SHP77 treated with DMSO at 0.1 percent for 48 hours (cell line): ENCODE data around the gene RNU6-1.

Experiments used
- DNase-seq: peaks from one replicate; lab custom pipeline; 2025; lab: John Stamatoyannopoulos, UW

RNU6-1 gene

DNA sequence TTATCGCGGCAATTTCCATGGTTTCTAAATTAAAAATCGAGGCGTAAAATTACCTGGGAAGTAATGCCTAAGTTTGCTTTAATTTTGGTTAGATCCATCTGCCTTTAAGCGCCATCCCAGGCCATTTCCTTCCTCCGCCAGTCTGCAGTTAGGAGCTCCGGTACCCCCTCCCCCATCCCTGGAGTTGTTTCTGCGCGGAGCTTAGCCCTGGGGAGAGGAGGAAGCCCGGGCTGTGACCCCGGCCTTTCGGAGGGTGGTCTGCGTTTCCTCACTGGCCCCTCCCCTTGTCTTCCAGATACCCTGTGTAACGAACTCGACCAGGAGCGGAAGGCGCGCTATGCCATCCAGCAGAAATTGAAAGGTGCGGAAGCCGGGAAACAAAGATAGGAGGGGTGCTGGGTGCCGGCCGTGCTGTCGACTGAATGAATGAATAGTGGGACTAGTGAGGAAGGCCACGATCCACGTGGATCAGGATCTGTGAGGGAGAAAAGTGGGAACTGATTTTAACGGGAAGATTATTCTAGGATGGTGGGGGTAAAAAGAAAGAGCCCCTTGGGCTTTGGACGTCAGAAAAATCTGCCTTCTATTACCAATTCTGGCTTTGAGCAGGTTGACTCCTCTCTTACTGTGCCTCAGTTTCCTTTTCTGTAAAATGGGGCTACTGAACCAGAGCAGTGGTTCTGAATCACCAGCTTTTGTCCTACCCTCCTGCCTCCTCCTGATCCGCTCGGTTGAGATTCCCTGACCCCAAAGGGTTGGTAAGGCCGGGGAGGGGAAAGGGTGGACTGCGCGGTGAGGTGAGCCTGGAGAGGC, 6.7 kb downstream of the RNU6-1 start:
- DNase-seq, result no peak

DNA sequence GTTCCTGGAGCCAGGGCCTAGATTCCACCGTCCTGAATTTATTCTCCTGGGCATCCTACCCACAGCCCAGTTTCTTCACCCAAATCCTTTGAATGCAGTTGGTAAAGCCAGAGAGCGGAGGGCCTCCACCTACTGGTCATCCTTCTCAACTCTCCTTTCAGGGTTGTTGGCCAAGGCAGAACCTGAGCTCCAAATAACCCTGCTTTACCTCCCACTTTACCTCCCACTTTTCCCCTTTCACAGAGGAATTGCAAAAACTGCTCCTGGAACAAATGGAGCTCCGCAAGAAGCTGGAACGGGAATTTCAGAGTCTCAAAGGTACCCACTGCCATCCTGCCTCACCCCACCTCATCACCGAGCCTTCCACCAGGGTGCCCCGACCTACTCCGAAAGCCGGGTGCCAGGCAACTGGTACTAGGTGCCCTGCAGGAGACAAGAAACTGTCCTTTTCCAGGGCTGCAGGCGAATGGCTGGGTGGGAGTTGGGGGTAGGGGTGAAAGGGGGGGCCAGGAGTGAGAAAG, 7.8 kb downstream of the RNU6-1 start:
- DNase-seq, result no peak

DNA sequence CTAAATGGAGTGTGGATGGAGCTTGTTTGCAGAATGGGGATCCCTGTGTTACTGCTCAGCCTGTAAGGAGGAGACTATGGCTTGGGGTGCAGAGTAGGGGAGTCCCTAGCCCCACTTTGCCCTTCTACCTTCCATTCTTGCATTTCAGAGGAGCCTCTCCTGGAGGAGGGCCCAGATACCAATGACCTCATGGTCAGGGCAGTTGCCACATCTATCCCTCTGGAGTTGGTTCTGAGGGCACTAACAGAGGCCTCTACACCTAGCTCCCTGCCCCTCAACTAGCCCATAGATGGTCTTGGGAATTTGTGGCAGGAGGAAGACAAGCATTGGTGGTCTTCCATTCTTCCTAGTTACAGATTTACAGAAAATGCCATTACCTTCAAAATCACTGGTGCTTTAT, 8.5 kb downstream of the RNU6-1 start:
- DNase-seq, result no peak

DNA sequence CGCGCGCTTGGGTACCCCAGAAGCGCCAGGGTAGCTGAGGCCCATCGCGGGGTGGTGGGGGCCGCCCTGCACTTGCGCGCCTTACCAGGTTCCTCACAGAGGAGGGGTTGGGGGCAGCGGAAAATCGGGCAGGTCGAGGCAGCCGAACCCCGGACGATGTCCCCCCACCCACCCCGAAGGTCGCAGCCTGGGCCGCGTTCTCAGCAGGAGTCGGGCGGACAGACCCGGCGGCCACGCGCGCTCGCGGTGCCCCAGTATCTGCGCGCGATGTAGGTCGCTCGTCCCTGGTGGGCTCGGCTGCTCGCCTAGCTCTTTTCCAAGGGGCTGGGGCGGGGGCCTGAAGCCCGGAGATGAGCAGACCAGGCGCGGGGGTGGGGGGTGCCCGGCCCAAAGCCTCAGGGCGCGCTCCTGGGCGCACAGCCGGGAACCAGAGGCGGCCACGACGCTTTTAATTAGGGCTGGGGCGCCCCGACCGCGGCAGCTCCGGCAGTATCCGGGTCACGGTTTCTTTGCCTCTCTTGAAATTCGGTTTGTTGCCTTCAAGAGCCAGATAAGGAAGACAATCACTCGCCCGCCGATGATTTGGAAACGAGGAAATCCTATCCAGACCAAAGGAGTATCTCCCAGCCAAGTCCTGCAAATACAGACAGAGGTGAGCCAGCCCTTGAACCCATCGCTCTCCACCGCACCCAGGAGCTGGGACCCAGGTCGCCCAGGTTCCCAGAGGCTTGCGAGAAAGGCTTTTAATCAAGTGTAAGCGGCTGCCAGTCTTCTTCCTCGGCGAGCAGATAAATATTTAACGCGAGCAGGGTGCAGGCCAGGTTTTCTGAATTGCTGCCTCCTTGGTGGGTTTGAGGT, 10.0 kb downstream of the RNU6-1 start:
- DNase-seq, result no peak

DNA sequence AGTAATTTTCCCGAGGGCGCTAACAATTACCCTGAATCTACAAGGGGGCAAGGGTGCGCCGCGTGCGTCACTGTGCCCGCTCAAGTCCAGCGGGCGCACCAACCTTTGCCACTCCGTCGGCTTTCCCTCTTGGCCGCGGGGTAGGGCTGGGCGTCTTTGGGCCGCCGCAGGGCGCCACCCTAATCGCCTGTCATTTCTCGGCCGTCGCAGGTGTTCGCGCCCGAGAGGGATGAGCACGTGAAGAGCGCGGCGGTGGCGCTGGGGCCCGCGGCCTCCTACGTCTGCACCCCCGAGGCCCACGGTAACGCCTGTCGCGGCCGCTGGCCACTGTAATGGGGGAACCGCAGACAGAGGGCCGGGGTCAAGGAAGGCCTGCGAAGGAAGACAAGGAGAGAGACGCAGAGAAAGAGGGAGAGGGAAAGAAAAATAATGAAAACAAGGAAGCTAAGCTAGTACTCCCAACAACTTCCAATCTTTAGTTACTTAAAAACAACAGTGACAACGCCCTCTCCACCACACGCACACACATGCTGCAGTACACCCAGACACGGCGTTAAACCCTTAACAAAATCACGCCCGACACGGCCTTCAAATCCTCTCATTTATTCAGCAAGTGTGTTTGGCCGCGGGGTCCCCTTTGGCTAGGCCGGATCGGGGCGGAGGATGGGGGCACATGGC, 10.7 kb downstream of the RNU6-1 start:
- DNase-seq, result no peak

DNA sequence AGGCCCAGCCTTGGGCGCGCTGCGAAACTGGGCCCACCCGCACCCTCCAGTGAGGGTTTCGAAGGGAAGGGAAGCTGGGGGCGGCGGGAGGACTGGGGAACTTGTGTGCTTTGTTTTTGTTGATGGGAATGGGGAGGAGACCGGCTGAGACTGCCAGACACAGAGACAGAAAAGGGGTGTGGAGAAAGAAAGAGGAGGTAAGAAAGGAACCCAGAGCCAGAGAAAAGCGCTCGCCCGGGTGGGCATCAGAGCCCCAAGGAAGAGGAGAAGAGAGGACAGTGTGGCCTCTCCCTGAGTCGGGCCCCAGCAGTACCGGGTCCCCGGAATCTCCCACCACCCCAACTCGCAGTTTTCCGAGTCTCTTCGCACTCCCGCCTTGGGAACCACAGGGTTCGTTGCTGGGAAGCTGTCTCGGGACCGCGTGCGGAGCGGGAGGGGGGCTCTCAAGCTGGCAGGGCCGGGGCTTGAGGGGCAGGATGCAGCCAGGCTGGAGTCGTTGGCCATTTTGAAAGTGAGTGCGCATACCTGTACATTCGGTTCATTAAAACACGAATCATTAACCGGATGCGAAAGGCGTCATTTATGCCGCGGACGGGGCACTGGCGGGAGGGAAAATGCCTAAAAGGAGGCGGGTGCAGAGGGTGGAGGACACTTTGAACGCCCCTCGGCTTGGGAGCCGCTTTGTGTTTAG, 11.4 kb downstream of the RNU6-1 start:
- DNase-seq, result no peak

DNA sequence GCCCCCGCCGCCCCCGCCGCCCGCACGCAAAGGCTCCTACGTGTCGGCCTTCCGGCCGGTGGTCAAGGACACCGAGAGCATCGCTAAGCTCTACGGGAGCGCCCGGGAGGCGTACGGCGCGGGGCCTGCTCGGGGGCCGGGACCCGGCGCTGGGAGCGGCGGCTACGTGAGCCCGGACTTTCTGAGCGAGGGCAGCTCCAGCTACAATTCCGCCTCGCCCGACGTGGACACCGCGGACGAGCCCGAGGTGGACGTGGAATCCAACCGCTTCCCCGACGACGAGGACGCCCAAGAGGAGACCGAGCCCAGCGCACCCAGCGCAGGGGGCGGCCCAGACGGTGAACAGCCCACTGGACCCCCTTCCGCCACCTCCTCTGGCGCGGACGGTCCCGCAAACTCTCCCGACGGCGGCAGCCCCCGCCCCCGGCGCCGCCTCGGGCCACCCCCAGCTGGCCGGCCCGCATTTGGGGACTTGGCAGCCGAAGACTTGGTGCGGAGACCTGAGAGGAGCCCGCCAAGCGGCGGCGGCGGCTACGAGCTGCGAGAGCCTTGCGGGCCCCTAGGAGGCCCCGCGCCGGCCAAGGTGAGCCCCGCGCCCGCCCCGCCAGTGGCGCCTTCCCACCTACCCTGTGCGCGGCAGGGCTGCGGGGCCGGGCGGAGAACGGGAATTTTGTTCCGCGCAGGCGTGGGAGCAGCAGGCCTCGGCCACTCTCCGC, 12.1 kb downstream of the RNU6-1 start:
- no peak for DNase-seq

DNA sequence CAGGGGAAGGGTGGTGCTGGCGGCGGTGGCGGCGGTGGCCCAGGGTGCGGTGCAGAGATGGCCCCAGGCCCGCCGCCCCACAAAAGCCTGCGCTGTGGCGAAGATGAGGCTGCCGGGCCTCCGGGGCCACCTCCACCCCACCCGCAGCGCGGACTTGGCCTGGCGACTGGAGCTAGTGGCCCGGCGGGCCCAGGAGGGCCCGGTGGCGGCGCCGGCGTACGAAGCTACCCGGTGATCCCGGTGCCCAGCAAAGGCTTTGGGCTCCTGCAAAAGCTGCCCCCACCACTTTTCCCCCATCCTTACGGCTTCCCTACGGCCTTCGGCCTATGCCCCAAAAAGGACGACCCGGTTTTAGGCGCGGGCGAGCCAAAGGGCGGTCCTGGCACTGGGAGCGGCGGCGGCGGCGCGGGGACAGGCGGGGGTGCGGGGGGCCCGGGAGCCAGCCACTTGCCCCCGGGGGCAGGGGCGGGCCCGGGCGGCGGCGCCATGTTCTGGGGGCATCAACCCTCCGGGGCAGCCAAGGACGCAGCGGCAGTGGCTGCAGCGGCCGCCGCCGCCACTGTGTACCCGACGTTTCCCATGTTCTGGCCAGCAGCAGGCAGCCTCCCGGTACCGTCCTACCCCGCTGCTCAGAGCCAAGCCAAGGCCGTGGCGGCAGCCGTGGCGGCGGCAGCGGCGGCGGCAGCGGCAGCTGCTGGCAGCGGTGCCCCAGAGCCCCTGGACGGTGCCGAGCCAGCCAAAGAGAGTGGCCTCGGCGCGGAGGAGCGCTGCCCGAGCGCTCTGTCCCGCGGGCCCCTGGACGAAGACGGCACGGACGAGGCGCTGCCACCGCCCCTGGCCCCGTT, 12.9 kb downstream of the RNU6-1 start:
- DNase-seq, result no peak

DNA sequence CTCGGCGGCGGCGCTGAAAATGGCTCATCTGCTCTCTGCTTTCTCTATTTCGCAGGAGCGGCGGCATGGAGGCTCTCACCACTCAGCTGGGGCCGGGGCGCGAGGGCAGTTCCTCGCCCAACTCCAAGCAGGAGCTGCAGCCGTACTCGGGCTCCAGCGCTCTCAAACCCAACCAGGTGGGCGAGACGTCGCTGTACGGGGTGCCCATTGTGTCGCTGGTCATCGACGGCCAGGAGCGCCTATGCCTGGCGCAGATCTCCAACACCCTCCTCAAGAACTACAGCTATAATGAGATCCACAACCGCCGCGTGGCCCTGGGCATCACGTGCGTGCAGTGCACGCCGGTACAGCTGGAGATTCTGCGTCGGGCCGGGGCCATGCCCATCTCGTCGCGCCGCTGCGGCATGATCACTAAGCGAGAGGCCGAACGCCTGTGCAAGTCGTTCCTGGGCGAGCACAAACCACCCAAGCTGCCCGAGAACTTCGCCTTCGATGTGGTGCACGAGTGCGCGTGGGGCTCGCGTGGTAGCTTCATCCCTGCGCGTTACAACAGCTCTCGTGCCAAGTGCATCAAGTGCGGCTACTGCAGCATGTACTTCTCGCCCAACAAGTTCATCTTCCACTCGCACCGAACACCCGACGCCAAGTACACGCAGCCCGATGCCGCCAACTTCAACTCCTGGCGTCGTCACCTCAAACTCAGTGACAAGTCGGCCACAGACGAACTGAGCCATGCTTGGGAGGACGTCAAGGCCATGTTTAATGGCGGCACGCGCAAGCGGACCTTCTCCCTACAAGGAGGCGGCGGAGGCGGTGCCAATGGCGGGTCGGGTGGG, 13.7 kb downstream of the RNU6-1 start:
- no peak for DNase-seq

DNA sequence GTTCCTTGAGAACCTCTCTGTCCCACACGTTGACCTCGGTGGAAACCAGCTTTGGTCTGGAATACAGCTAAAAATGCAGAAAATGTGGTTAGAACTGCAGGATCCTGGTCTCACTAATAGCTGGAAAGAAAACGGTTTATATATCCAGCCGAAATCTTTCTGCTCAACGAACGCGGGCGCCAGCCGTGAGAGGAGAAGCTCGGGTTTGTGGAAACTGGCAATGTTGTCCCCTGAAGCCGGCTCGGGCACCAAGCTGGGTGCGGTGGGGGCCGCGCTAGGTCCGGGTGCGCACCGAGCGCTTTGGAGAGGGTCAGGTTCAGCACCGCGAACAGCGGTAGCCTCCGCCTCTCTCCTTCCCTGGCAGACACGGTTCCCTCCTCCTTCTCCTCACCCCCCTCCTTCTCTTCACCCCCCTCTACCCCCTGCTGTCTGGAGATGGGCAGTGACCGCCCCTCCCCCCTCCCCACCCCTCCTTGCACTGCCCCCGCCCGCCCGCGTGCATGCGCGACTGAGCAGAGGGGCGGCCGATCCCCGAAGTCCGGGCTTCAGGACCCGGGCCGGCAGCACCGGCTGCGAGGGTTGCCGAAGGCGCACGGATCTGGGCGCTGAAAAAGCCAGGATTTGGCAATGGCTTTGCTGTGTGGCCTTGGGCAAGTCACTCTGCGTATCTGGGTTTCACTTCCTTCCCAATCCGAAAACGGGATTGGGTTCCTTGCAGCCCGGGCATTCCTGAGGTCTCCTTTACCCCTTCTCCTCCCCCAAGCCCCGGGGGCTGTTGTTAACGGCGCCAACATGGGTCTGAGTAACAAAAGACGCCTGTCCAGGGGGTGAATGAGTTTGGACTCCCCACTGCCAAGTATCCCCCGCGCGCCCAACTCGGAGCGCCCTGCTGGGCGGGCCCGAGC, 14.6 kb downstream of the RNU6-1 start, which contains the start of gene SKOR1:
Gene SKOR1, plus strand, starts transcription at position 534 of the 905 bp plus-strand sequence. Its CDS starts 94 bp downstream, at position 628.
- no peak for DNase-seq

DNA sequence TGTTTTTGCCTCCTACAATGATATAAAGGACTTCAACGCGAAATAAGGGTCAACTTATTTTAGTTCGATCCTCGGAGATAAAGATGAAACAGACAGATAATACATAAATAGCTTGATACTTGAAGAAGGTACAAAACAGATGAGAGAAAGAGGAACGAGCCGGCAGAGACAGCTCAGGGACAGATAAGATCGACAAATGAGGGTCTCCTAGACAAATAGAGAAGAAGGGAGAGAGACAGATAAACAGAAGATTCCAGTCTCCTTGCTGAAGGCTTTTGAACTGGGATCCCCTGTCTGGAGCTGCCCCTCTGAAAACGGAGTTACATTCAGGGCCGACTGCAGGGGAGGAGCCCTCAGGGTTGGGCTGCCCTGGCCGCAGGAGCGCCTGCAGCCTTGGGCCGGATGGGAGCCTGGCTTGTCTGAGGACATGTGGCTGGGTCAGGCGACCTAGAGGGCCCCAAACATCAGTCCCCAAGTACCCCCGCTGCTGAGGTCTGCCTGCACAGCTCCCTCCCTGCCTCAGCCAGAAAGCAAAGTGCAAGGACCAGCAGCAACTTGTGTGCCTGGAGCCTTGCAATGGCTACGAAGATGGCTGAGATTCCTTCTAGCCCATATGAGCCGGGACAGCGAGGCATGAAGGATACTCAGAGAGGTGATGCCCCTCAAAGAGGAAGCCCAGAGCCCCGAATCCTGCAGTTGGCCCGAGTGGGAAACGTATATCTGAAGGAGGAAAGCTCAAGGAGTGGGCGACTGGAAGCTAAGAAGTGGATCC, 15.5 kb downstream of the RNU6-1 start:
- no peak for DNase-seq

DNA sequence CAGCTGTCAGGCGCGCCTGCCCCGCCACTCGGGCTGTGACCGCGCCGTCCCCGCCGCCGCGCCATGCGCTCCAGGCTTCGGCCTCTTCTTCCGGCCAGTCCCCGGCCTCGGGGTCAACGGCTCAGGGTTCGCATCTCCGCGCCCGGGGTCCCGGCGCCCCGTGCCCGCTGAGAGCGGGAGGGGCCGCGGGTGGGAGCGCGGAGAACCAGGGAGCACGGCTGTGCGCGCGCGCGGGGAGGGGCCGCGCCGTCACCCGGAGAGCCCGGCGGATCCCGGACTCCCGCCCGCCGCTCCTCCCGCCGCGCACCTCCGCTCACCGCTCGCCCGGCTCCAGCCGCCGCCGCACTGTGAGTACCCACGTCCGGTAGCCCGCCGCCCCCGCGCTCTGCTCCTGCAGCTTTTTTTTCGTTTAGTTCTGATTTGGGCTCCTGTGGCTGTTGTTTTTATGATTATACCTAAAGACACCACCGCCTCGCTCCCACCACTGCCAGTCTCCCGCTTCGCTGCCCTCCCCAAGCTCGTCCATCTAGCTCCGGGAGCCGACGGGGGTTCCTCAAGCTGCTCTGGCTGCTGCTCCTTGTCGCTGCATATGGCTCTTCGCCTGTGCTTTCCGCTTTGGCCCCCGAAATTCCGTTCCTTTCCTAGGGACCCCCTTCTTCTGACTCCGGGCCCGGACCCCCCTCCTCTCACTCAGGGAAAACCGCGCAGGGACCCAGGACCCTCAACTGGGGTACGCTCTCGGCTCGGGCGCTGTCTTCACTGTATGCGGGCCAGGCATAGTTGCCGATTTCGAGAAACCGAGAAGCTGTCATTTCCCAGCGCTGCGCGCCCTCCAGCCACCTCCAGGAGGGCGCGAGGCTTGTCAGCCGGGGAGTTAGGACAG, 16.3 kb downstream of the RNU6-1 start:
- no peak for DNase-seq

DNA sequence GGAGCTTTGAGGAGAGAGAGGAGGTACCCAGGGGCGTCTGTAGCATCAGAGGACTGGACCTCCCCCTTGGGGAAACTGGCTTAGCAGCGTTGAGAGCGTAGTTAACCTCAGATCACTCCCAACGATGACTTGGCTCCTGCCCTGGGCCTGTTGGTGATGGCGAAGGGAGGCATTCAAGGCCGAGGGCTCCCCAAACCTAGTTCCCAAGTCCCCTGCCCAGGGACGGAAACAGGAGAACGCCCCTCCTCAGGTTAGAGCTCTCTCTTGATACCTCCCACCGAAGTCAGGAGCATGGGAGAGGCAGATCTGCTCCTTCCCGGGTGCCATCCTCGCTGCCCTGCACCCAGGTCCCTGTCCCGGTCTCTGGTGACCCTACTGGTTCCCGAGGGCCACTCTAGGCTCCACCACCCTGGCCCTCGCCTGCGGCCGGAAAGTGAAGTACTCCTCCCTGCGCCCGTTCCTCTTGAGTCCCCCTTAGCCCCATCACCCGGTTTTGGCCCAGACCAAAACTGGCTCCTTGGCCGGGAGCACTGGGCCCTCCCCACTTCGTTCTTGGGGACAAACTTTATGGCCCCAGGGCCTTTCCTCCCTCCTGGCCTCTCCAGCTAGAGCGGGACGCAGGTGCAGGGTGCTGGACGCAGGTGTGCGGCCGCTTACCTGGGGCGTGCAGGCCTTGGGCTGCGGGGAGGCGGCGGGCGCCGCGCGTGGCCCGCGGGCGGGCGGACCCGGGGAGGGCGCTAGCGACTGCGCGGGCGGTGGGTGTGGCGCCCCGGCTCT, 17.1 kb downstream of the RNU6-1 start:
- DNase-seq, result no peak

DNA sequence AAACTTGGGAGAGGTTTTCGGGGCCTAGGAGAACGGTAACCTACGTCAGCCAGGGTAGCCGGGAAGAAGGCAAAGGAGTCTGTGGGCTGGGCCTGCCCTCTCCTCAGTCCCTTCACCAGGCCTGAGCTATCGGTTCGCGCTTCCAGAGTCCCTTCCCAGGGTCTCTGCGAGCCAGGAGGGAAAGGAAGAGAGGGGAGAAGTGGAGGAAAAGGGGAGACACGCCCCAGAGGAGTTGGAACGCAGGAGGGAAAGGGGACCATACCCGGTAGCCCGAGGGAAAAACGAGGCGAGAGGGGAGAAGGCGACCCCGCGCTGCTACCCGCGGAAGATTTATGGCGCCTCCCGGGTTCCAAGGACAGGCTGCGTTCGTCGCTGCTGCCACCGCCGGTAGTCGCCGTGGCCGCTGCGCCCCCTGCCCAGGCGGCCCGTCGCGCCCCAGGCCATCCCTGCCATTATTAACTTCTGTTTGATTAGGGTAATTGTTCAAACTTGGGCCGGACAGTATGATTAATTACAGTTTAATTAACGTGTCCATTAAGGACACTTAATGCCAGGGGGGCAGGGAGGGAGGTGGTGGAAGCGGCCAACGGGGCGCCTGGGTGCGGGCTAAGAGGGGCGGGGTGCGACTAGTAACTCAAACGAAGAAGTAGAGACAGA, 17.9 kb downstream of the RNU6-1 start:
- DNase-seq, result no peak
